GM12872 (cell line): Measurements from ENCODE around the gene CDH13.

ENCODE experiments used
- TF ChIP-seq, protein P1 (sequence below): IDR thresholded peaks from 3 replicates; pipeline ENCODE4 v1.5.1; 2011; ENCODE audit warnings: low read depth, mild to moderate bottlenecking, low read length, moderate library complexity; ENCODE audit not compliant: insufficient read depth

CDH13 gene

GRCh38 chr16:83392743-83393142 is 766.0 kb downstream of the CDH13 start:
- TF ChIP-seq, protein P1, sequence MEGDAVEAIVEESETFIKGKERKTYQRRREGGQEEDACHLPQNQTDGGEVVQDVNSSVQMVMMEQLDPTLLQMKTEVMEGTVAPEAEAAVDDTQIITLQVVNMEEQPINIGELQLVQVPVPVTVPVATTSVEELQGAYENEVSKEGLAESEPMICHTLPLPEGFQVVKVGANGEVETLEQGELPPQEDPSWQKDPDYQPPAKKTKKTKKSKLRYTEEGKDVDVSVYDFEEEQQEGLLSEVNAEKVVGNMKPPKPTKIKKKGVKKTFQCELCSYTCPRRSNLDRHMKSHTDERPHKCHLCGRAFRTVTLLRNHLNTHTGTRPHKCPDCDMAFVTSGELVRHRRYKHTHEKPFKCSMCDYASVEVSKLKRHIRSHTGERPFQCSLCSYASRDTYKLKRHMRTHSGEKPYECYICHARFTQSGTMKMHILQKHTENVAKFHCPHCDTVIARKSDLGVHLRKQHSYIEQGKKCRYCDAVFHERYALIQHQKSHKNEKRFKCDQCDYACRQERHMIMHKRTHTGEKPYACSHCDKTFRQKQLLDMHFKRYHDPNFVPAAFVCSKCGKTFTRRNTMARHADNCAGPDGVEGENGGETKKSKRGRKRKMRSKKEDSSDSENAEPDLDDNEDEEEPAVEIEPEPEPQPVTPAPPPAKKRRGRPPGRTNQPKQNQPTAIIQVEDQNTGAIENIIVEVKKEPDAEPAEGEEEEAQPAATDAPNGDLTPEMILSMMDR, result no peak

- TF ChIP-seq, protein P1, result no peak
These were observed 766.6 kb downstream of the CDH13 start for GRCh38 chr16:83393196-83393981.

DNA sequence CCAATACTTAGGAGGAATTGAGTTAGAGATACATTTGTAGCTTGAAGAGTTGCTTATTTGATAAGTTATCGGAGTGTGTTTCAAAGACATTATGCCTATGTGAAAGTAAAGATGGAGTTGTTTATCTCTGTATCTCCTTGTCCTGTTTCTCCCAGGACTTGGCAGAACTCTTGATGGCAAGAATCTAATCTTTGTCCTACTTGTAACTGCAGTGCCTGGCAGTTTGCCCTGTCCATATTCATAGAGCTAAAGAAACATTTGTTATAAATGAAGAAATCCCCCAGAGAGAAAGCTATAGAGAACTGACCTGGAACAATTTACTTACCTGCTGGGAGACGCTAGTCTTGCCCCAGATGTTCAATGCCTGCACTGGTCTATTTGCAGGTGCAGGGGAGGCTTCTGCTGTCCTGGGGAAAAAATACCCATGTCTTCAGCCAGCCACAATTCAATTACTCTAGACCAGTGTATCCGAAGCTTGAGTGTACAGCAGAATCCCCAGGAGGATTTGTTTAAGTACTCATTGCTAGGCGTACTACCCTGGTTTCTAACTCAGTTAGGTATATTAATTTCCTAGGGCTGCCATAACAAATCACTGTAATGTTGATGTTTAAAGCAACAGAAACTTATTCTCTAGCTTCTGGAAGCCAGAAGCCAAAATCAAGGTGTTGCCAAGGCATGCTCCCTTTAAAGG is 771.0 kb downstream of the CDH13 start:
- TF ChIP-seq, protein P1, result no peak

GRCh38 chr16:83400234-83400633 is 773.5 kb downstream of the CDH13 start:
- TF ChIP-seq, protein P1, result no peak

GRCh38 chr16:83402160-83402814 is 775.5 kb downstream of the CDH13 start:
- TF ChIP-seq, protein P1, result peak; percentile 12; the same call in 1 of the 3 replicates

- TF ChIP-seq, protein P1, result no peak
These were observed 776.2 kb downstream of the CDH13 start for GRCh38 chr16:83402967-83403366.

GRCh38 chr16:83403761-83404160 is 777.0 kb downstream of the CDH13 start:
- TF ChIP-seq, protein P1, result no peak
